HEK293 (cell line): Measurements from ENCODE around the gene AMOTL2.

ENCODE experiments used
- CTCF ChIP-seq: fragments of 450-650 bp; formaldehyde crosslinking; IDR thresholded peaks from 2 replicates; pipeline ENCODE4 v1.5.1; 2016; ENCODE audit warnings: missing biosample characterization, missing genetic modification characterization
- KLF8 ChIP-seq: fragments of 450-650 bp; formaldehyde crosslinking; IDR thresholded peaks from 2 replicates; pipeline ENCODE4 v1.5.1; 2016; ENCODE audit warnings: missing biosample characterization, missing genetic modification characterization
- YY1 ChIP-seq: fragments of 450-650 bp; formaldehyde crosslinking; IDR thresholded peaks from 2 replicates; pipeline ENCODE4 v1.5.1; 2018; ENCODE audit warnings: missing biosample characterization, missing genetic modification characterization
- ZNF37A ChIP-seq: fragments of 450-650 bp; IDR thresholded peaks from 2 replicates; pipeline ENCODE4 v1.5.1; 2018; ENCODE audit warnings: missing biosample characterization, missing genetic modification characterization
- TF ChIP-seq, protein P1 (sequence below): fragments of 450-650 bp; IDR thresholded peaks from 2 replicates; pipeline ENCODE4 v1.5.1; 2018; ENCODE audit warnings: missing biosample characterization, missing genetic modification characterization
- TF ChIP-seq, protein P2 (sequence below): fragments of 450-650 bp; formaldehyde crosslinking; IDR thresholded peaks from 2 replicates; pipeline ENCODE4 v1.5.1; 2016; ENCODE audit warnings: missing biosample characterization, missing genetic modification characterization

DNA sequence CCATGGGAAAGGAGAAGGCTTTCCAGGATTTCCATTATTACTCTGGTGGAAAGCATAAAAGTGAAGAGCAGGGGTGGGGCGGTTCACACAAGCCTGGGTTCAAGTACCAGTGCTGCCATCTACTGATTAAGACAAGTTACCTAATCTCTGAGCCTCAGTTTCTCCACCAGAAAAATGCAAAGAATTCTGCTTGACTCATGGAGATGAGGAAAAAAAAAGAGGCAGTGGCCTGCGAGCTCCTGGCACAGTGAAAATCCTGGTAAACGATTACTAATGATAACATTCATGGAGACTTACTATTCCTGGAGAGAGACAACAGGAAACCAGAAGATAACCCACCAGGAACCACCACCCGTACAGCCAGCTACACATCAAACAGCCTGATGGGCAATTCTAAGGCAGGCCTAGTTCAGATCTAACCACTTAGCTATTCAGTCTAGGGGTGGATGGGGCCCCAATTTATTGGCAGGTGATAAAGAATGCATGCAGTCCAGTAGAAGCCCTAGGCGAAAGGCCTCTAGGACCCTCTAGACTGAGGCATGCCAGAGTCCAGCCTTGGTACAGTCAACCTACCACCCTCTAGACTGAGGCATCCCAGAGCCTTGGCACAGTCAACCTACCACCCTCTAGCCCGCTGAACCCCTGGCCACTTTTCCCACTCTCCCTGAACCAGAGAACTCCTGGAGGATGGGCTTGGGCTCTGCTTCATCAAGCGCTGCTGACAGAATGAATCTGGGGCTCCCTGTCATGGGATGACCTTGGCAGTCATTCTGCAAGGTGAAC lies 2.5 kb downstream of the AMOTL2 start:
- TF ChIP-seq CTCF (tag by site-specific recombination) (no peak), ZNF37A (no peak), YY1 (no peak), KLF8 (no peak)
- TF ChIP-seq, protein P1, sequence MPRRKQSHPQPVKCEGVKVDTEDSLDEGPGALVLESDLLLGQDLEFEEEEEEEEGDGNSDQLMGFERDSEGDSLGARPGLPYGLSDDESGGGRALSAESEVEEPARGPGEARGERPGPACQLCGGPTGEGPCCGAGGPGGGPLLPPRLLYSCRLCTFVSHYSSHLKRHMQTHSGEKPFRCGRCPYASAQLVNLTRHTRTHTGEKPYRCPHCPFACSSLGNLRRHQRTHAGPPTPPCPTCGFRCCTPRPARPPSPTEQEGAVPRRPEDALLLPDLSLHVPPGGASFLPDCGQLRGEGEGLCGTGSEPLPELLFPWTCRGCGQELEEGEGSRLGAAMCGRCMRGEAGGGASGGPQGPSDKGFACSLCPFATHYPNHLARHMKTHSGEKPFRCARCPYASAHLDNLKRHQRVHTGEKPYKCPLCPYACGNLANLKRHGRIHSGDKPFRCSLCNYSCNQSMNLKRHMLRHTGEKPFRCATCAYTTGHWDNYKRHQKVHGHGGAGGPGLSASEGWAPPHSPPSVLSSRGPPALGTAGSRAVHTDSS (tag by site-specific recombination), result no peak
- TF ChIP-seq, protein P2, sequence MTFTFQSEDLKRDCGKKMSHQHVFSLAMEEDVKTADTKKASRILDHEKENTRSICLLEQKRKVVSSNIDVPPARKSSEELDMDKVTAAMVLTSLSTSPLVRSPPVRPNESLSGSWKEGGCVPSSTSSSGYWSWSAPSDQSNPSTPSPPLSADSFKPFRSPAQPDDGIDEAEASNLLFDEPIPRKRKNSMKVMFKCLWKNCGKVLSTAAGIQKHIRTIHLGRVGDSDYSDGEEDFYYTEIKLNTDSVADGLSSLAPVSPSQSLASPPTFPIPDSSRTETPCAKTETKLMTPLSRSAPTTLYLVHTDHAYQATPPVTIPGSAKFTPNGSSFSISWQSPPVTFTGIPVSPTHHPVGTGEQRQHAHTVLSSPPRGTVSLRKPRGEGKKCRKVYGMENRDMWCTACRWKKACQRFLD (tag by site-specific recombination), result no peak
